ENCODE measurements around the gene MAP2K4.
"Not testable (repeated sequence)": the region's sequence is repeated elsewhere in the genome, so short reads cannot be mapped to it uniquely, and the experiment has no call there.

The MAP2K4 gene

GRCh38 chr17:12020642-12021622 lies at the start of gene MAP2K4:
TSS of gene MAP2K4 (plus strand) at chr17:12020877. CDS start at chr17:12020887, 10 bp downstream.
- H3K4me3 Mint-ChIP-seq = peak within 1 kb of the TSS; percentile 77
- no peaks in the 10 kb centered on the region for H3K9me3 Mint-ChIP-seq
- no peaks in the 10 kb centered on the region for H3K36me3 Mint-ChIP-seq (ENCODE audit: low read depth)
- peak; percentile 91 for DNase-seq (ENCODE audit: low spot score)
- peaks cover 31% of the 10 kb centered on the region for H3K4me1 Mint-ChIP-seq (ENCODE audit: low read depth)
- H3K27me3 Mint-ChIP-seq (ENCODE audit: low read depth) = peaks cover 10% of the 10 kb centered on the region
- H3K27ac Mint-ChIP-seq = peak within 1 kb of the TSS; percentile 49

- H3K9me3 Mint-ChIP-seq = peaks cover 13% of the 10 kb centered on the region
- H3K27me3 Mint-ChIP-seq (ENCODE audit: low read depth); H3K4me1 Mint-ChIP-seq (ENCODE audit: low read depth); H3K4me3 Mint-ChIP-seq; DNase-seq (ENCODE audit: low spot score); H3K27ac Mint-ChIP-seq: not testable (repeated sequence)
- peaks cover 11% of the 10 kb centered on the region for H3K36me3 Mint-ChIP-seq (ENCODE audit: low read depth)
These were observed 47.9 kb upstream of the MAP2K4 start for GRCh38 chr17:11972741-11973140.

GRCh38 chr17:11979795-11980194 lies 40.9 kb upstream of the MAP2K4 start:
- H3K27ac Mint-ChIP-seq = no peak overlapping the region

GRCh38 chr17:11980813-11981212 lies 39.9 kb upstream of the MAP2K4 start:
- Mint-ChIP-seq H3K4me1 (ENCODE audit: low read depth) (no peaks in the 10 kb centered on the region), H3K4me3 (no peak overlapping the region), H3K27ac (no peak overlapping the region), H3K36me3 (ENCODE audit: low read depth) (peaks cover 45% of the 10 kb centered on the region), H3K9me3 (no peaks in the 10 kb centered on the region), H3K27me3 (ENCODE audit: low read depth) (no peaks in the 10 kb centered on the region)
- DNase-seq (ENCODE audit: low spot score) = no peak

More at GRCh38 chr17:11979795-11980194, 40.9 kb upstream of the MAP2K4 start:
- no peak overlapping the region for H3K4me3 Mint-ChIP-seq
- no peaks in the 10 kb centered on the region for H3K4me1 Mint-ChIP-seq (ENCODE audit: low read depth)
- no peaks in the 10 kb centered on the region for H3K27me3 Mint-ChIP-seq (ENCODE audit: low read depth)
- no peaks in the 10 kb centered on the region for H3K9me3 Mint-ChIP-seq
- peaks cover 43% of the 10 kb centered on the region for H3K36me3 Mint-ChIP-seq (ENCODE audit: low read depth)
- no peak for DNase-seq (ENCODE audit: low spot score)

- Mint-ChIP-seq H3K4me1 (ENCODE audit: low read depth) (no peaks in the 10 kb centered on the region), H3K4me3 (no peak overlapping the region), H3K27ac (no peak overlapping the region), H3K27me3 (ENCODE audit: low read depth) (no peaks in the 10 kb centered on the region), H3K9me3 (no peaks in the 10 kb centered on the region), H3K36me3 (ENCODE audit: low read depth) (peaks cover 42% of the 10 kb centered on the region)
- no peak for DNase-seq (ENCODE audit: low spot score)
These were observed 38.8 kb upstream of the MAP2K4 start for GRCh38 chr17:11981862-11982261.

- H3K27ac Mint-ChIP-seq = no peak overlapping the region
- no peaks in the 10 kb centered on the region for H3K9me3 Mint-ChIP-seq
- peaks cover 2% of the 10 kb centered on the region for H3K4me1 Mint-ChIP-seq (ENCODE audit: low read depth)
- DNase-seq (ENCODE audit: low spot score) = no peak
- no peaks in the 10 kb centered on the region for H3K27me3 Mint-ChIP-seq (ENCODE audit: low read depth)
- no peak overlapping the region for H3K4me3 Mint-ChIP-seq
- peaks cover 41% of the 10 kb centered on the region for H3K36me3 Mint-ChIP-seq (ENCODE audit: low read depth)
These were observed 34.3 kb upstream of the MAP2K4 start for GRCh38 chr17:11986179-11986941.

- DNase-seq (ENCODE audit: low spot score) = no peak
- peaks cover 2% of the 10 kb centered on the region for H3K4me1 Mint-ChIP-seq (ENCODE audit: low read depth)
- H3K27ac Mint-ChIP-seq = no peak overlapping the region
- H3K36me3 Mint-ChIP-seq (ENCODE audit: low read depth) = peaks cover 40% of the 10 kb centered on the region
- H3K9me3 Mint-ChIP-seq = no peaks in the 10 kb centered on the region
- H3K27me3 Mint-ChIP-seq (ENCODE audit: low read depth) = no peaks in the 10 kb centered on the region
- H3K4me3 Mint-ChIP-seq = no peak overlapping the region
These were observed 33.7 kb upstream of the MAP2K4 start for GRCh38 chr17:11986942-11987329.

- Mint-ChIP-seq H3K27ac (no peak overlapping the region), H3K4me1 (ENCODE audit: low read depth) (peaks cover 2% of the 10 kb centered on the region), H3K4me3 (no peak overlapping the region), H3K27me3 (ENCODE audit: low read depth) (no peaks in the 10 kb centered on the region), H3K36me3 (ENCODE audit: low read depth) (peaks cover 27% of the 10 kb centered on the region), H3K9me3 (no peaks in the 10 kb centered on the region)
- DNase-seq (ENCODE audit: low spot score) = no peak
These were observed 30.2 kb upstream of the MAP2K4 start for GRCh38 chr17:11990363-11990983.

GRCh38 chr17:11991461-11991860 lies 29.2 kb upstream of the MAP2K4 start:
- H3K9me3 Mint-ChIP-seq = no peaks in the 10 kb centered on the region
- peaks cover 27% of the 10 kb centered on the region for H3K36me3 Mint-ChIP-seq (ENCODE audit: low read depth)
- peaks cover 6% of the 10 kb centered on the region for H3K4me1 Mint-ChIP-seq (ENCODE audit: low read depth)
- no peak overlapping the region for H3K27ac Mint-ChIP-seq
- H3K27me3 Mint-ChIP-seq (ENCODE audit: low read depth) = no peaks in the 10 kb centered on the region
- no peak overlapping the region for H3K4me3 Mint-ChIP-seq
- DNase-seq (ENCODE audit: low spot score) = no peak

GRCh38 chr17:11996722-11997146 lies 23.9 kb upstream of the MAP2K4 start:
- peak overlapping the region; percentile 90 for H3K4me3 Mint-ChIP-seq
- peak overlapping the region; percentile 91 for H3K27ac Mint-ChIP-seq
- DNase-seq (ENCODE audit: low spot score) = peak; percentile 40
- no peaks in the 10 kb centered on the region for H3K9me3 Mint-ChIP-seq
- H3K36me3 Mint-ChIP-seq (ENCODE audit: low read depth) = peaks cover 5% of the 10 kb centered on the region
- peaks cover 5% of the 10 kb centered on the region for H3K27me3 Mint-ChIP-seq (ENCODE audit: low read depth)
- peaks cover 9% of the 10 kb centered on the region for H3K4me1 Mint-ChIP-seq (ENCODE audit: low read depth)

- peak within 1 kb of the TSS; percentile 92 for H3K4me3 Mint-ChIP-seq
- H3K4me1 Mint-ChIP-seq (ENCODE audit: low read depth) = peaks cover 9% of the 10 kb centered on the region
These were observed 23.3 kb upstream of the MAP2K4 start, which contains the start of gene ZNF18 for GRCh38 chr17:11997147-11997971. TSS of gene ZNF18 (minus strand) at chr17:11997475. CDS start at chr17:11992829, 4,646 bp downstream.

GRCh38 chr17:11997972-11998233 lies 22.8 kb upstream of the MAP2K4 start:
- H3K4me3 Mint-ChIP-seq = peak overlapping the region; percentile 92
- H3K36me3 Mint-ChIP-seq (ENCODE audit: low read depth) = peaks cover 5% of the 10 kb centered on the region
- H3K27ac Mint-ChIP-seq = peak overlapping the region; percentile 97
- no peaks in the 10 kb centered on the region for H3K9me3 Mint-ChIP-seq
- peaks cover 9% of the 10 kb centered on the region for H3K4me1 Mint-ChIP-seq (ENCODE audit: low read depth)
- peaks cover 10% of the 10 kb centered on the region for H3K27me3 Mint-ChIP-seq (ENCODE audit: low read depth)
- DNase-seq (ENCODE audit: low spot score) = no peak

More at GRCh38 chr17:11997147-11997971, 23.3 kb upstream of the MAP2K4 start, which contains the start of gene ZNF18:
- peak within 1 kb of the TSS; percentile 97 for H3K27ac Mint-ChIP-seq
- peak; percentile 97 for DNase-seq (ENCODE audit: low spot score)
- H3K9me3 Mint-ChIP-seq = no peaks in the 10 kb centered on the region
- H3K27me3 Mint-ChIP-seq (ENCODE audit: low read depth) = peaks cover 5% of the 10 kb centered on the region
- H3K36me3 Mint-ChIP-seq (ENCODE audit: low read depth) = peaks cover 5% of the 10 kb centered on the region

- Mint-ChIP-seq H3K4me1 (ENCODE audit: low read depth) (peaks cover 9% of the 10 kb centered on the region), H3K27ac (no peak overlapping the region), H3K4me3 (no peak overlapping the region), H3K27me3 (ENCODE audit: low read depth) (peaks cover 10% of the 10 kb centered on the region), H3K36me3 (ENCODE audit: low read depth) (peaks cover 1% of the 10 kb centered on the region), H3K9me3 (no peaks in the 10 kb centered on the region)
- no peak for DNase-seq (ENCODE audit: low spot score)
These were observed 21.0 kb upstream of the MAP2K4 start for GRCh38 chr17:11999696-12000095.
